ENCODE measurements around the gene DHX36.

The DHX36 gene

GRCh38 chr3:154252759-154253638 is 71.3 kb downstream of the DHX36 start:
- Histone ChIP-seq H3K36me3 (ENCODE audit: insufficient read depth, low read length) (peaks cover 21% of the 10 kb centered on the region), H3K9me3 (ENCODE audit: control insufficient read depth, insufficient read depth, low read length) (no peaks in the 10 kb centered on the region), H3K9ac (ENCODE audit: low read depth, low read length) (no peak overlapping the region), H3K4me1 (ENCODE audit: insufficient read depth, low read length) (peaks cover 6% of the 10 kb centered on the region; the same call in 1 of the 2 replicates)

GRCh38 chr3:154251610-154252009 is 72.7 kb downstream of the DHX36 start:
- Histone ChIP-seq H3K36me3 (ENCODE audit: insufficient read depth, low read length) (peaks cover 21% of the 10 kb centered on the region), H3K4me1 (ENCODE audit: insufficient read depth, low read length) (peaks cover 9% of the 10 kb centered on the region; the same call in 1 of the 2 replicates), H3K9ac (ENCODE audit: low read depth, low read length) (no peak overlapping the region), H3K9me3 (ENCODE audit: control insufficient read depth, insufficient read depth, low read length) (no peaks in the 10 kb centered on the region)

DNA sequence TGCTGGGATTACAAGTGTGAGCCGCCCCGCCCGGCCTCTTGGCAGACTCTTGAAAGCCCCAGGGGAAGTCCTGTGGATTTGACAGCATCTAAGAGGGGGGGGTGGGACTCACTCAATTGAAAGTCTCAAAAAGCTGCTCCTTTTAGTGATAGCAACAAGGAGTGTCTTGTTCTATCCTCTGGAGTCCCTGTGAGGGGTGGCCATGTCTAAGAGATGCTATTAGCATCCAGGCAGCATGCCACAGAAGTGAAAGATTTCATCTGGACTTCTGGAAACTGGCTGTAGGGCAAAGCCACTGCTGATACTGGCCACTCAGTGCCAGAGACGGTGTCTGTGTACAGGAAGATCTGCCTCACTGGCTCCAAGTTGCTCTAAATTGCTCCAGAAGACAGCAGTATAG is 74.0 kb downstream of the DHX36 start:
- Histone ChIP-seq H3K4me1 (ENCODE audit: insufficient read depth, low read length) (peaks cover 9% of the 10 kb centered on the region; the same call in 1 of the 2 replicates), H3K9ac (ENCODE audit: low read depth, low read length) (no peak overlapping the region), H3K36me3 (ENCODE audit: insufficient read depth, low read length) (peaks cover 18% of the 10 kb centered on the region), H3K9me3 (ENCODE audit: control insufficient read depth, insufficient read depth, low read length) (no peaks in the 10 kb centered on the region)

GRCh38 chr3:154247806-154248415 is 76.4 kb downstream of the DHX36 start:
- no peaks in the 10 kb centered on the region for H3K9me3 ChIP-seq (ENCODE audit: control insufficient read depth, insufficient read depth, low read length)
- peaks cover 13% of the 10 kb centered on the region for H3K4me1 ChIP-seq (ENCODE audit: insufficient read depth, low read length)
- peaks cover 9% of the 10 kb centered on the region for H3K36me3 ChIP-seq (ENCODE audit: insufficient read depth, low read length)
- H3K9ac ChIP-seq (ENCODE audit: low read depth, low read length), result no peak overlapping the region

DNA sequence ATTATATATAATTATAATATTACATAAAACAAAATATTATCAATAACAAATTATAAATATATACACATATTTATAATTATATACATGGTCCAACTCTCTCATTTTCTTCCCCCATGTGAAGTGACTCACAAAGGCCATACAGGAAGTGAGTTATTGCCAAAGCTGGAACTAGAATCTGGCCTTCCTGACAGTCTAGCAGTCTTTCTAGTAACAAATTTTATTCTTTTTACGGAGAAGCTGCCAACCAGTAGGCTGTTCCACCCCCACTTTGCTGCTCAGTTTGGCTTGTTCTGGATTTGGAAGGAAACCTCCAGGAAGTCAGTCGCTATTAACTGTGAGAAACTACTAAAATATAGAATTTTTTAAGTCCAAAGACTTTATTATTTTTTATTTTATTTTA is 79.6 kb downstream of the DHX36 start:
- Histone ChIP-seq H3K9me3 (ENCODE audit: control insufficient read depth, insufficient read depth, low read length) (no peaks in the 10 kb centered on the region), H3K36me3 (ENCODE audit: insufficient read depth, low read length) (peaks cover 4% of the 10 kb centered on the region; the same call in 1 of the 2 replicates), H3K9ac (ENCODE audit: low read depth, low read length) (no peak overlapping the region), H3K4me1 (ENCODE audit: insufficient read depth, low read length) (peaks cover 23% of the 10 kb centered on the region)

DNA sequence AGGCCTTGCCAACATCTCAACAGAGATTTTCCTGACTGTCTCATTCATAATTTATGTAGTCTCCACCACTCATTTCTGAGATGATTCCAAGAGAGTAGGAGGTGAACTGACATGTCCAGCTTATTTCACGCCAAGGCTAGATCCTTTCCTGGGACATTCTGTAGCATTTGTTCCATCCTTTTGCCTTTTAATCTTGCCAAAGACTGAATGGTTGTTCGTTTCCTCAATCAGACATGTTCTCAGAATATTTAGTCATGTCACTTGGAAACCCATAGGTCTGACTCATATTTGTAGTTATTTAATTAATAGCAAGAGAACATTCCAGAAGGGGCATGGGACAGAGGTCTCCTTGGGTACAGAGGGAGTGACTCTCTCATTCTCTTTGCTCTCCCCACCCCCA is 80.9 kb downstream of the DHX36 start:
- no peak overlapping the region for H3K9ac ChIP-seq (ENCODE audit: low read depth, low read length)
- H3K4me1 ChIP-seq (ENCODE audit: insufficient read depth, low read length), result peaks cover 23% of the 10 kb centered on the region
- no peaks in the 10 kb centered on the region for H3K9me3 ChIP-seq (ENCODE audit: control insufficient read depth, insufficient read depth, low read length)
- no peaks in the 10 kb centered on the region; the same call in 1 of the 2 replicates for H3K36me3 ChIP-seq (ENCODE audit: insufficient read depth, low read length)

DNA sequence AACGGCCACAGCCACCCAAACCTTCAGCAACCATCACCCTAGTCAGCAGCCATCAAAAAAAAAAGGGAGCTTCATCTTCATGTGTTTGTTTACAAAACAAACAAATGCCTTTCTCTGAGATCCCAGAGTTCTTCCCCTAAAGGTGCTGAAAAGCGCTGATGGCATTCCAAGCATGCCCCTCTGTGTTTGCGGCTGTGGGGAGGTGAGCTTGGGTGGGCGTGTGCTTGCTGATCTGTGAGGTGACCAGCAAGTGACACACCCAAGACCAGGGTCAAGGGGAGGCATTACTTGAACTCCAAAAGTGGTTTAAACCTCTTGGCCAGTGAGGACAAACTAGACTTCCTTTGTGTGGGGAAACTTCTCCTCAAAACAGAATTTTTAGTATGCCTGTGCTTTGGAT is 81.5 kb downstream of the DHX36 start:
- Histone ChIP-seq H3K9me3 (ENCODE audit: control insufficient read depth, insufficient read depth, low read length) (no peaks in the 10 kb centered on the region), H3K4me1 (ENCODE audit: insufficient read depth, low read length) (peaks cover 18% of the 10 kb centered on the region), H3K36me3 (ENCODE audit: insufficient read depth, low read length) (no peaks in the 10 kb centered on the region; the same call in 1 of the 2 replicates), H3K9ac (ENCODE audit: low read depth, low read length) (no peak overlapping the region)

GRCh38 chr3:154241496-154241895 is 82.8 kb downstream of the DHX36 start:
- H3K4me1 ChIP-seq (ENCODE audit: insufficient read depth, low read length), result peaks cover 18% of the 10 kb centered on the region
- H3K36me3 ChIP-seq (ENCODE audit: insufficient read depth, low read length), result no peaks in the 10 kb centered on the region; the same call in 1 of the 2 replicates
- H3K9me3 ChIP-seq (ENCODE audit: control insufficient read depth, insufficient read depth, low read length), result no peaks in the 10 kb centered on the region
- H3K9ac ChIP-seq (ENCODE audit: low read depth, low read length), result no peak overlapping the region

DNA sequence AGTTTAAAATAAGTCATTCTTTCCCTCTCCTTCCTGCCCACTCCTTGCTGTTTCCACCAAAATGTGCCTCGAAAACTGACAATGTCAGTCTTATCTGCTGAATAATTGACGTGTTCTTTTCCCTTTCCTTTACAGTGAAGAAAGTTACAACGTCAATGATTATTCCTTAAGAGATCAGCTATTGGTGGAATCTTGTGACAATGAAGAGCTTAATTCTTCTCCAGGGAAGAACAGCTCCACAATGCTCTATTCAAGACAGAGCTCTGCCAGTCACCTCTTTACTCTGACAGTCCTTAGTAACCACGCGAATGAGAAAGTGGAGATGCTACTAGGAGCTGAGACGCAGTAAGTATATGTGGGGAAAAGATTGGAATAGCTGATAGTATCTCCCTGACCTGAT is 84.1 kb downstream of the DHX36 start:
- H3K9ac ChIP-seq (ENCODE audit: low read depth, low read length), result no peak overlapping the region
- H3K9me3 ChIP-seq (ENCODE audit: control insufficient read depth, insufficient read depth, low read length), result no peaks in the 10 kb centered on the region
- H3K36me3 ChIP-seq (ENCODE audit: insufficient read depth, low read length), result no peaks in the 10 kb centered on the region
- H3K4me1 ChIP-seq (ENCODE audit: insufficient read depth, low read length), result peaks cover 18% of the 10 kb centered on the region

DNA sequence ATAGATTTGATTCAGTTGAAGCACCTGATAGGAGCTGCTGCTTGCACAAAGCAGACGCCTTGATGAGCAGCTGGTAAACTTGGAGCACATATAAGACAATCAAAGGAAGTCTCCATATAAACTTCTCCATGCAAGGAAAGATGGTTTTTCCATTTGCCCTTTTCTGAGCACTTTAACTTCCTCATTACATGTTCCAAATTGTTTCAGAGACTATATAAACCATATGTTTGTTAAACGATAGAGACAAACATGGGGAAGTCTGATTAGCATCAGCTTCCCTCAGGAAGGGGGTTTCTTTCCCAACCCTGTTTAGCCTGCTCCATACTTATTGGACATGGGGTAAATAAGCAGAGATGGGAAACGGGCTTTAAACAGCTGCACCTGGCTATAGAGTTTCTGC is 88.0 kb downstream of the DHX36 start:
- H3K36me3 ChIP-seq (ENCODE audit: insufficient read depth, low read length), result no peaks in the 10 kb centered on the region
- no peaks in the 10 kb centered on the region for H3K9me3 ChIP-seq (ENCODE audit: control insufficient read depth, insufficient read depth, low read length)
- no peaks in the 10 kb centered on the region for H3K4me1 ChIP-seq (ENCODE audit: insufficient read depth, low read length)
- no peak overlapping the region for H3K9ac ChIP-seq (ENCODE audit: low read depth, low read length)

- Histone ChIP-seq H3K9ac (ENCODE audit: low read depth, low read length) (no peak overlapping the region), H3K9me3 (ENCODE audit: control insufficient read depth, insufficient read depth, low read length) (no peaks in the 10 kb centered on the region)
Observed at GRCh38 chr3:154235330-154235729, 89.0 kb downstream of the DHX36 start.

DNA sequence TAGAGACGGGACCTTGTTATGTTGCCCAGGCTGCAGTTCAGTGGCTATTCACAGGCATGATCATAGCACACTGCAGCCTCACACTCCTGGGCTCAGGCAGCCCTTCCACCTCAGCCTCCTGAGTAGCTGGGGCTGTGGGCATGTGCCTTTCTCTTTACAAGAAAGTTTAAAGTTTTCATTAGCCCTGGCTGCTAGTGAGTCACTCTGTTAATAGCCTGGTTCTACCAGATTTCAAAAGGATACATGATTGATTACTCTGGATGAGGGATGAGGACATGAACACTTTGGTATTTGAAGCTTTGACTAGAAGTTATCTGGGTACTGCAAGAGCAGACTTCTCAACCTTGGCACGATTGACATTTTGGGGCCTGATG is 95.1 kb downstream of the DHX36 start:
- no peaks in the 10 kb centered on the region for H3K36me3 ChIP-seq (ENCODE audit: insufficient read depth, low read length)
- peaks cover 10% of the 10 kb centered on the region for H3K4me1 ChIP-seq (ENCODE audit: insufficient read depth, low read length)
- no peak overlapping the region for H3K9ac ChIP-seq (ENCODE audit: low read depth, low read length)
- H3K9me3 ChIP-seq (ENCODE audit: control insufficient read depth, insufficient read depth, low read length), result no peaks in the 10 kb centered on the region

More at GRCh38 chr3:154235330-154235729, 89.0 kb downstream of the DHX36 start:
- Histone ChIP-seq H3K36me3 (ENCODE audit: insufficient read depth, low read length) (no peaks in the 10 kb centered on the region), H3K4me1 (ENCODE audit: insufficient read depth, low read length) (no peaks in the 10 kb centered on the region)

DNA sequence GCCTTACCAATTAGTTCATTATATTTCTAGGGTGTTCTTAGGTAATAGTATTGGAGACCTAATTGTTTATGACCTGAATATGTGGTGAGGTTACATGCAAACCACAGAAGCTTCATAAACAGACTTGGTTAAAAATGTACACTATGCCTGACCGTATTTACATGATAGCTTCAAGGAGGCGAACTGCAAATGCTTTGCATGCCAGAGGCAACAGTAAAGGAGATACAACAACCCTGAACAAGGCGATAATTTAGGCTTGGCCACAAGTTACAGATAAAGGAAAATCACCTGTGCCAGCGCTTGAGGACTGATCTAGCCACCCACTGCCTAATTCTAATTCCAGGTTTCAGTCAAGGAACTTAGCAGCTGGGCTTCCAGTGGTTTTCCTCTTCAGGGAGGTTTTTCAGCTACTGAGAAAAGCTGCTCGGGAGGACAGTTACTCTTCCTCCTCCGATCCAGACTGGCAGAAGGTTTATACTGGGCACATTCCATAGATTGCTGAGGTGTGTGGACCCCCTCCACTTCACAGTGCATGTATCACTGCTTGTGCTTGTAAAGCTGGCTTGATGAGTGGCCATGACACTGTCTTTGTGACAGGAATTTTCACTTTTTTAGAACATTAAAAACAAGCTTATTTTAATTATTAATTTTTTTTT is 95.6 kb downstream of the DHX36 start:
- Histone ChIP-seq H3K9ac (ENCODE audit: low read depth, low read length) (no peak overlapping the region), H3K36me3 (ENCODE audit: insufficient read depth, low read length) (no peaks in the 10 kb centered on the region), H3K4me1 (ENCODE audit: insufficient read depth, low read length) (peaks cover 10% of the 10 kb centered on the region), H3K9me3 (ENCODE audit: control insufficient read depth, insufficient read depth, low read length) (no peaks in the 10 kb centered on the region)

DNA sequence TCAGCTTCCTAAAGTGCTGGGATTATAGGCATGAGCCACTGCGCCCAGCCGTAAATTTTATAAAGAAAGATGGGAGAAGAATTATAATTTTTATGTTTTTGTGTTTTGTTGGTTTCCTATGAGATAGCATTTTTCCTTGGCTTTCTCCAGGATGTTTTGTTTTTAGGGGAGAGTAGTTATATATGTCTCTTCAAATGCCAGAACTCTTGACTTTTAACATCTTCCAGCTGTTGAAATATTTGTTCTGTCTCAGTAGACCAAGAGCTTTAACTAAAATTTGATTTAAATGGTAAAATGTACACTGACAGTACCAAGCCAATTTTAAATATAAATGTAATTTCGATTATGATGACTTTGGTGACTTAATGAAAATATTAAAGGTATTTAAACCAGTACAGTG is 96.8 kb downstream of the DHX36 start:
- Histone ChIP-seq H3K4me1 (ENCODE audit: insufficient read depth, low read length) (peaks cover 10% of the 10 kb centered on the region), H3K9ac (ENCODE audit: low read depth, low read length) (no peak overlapping the region), H3K36me3 (ENCODE audit: insufficient read depth, low read length) (no peaks in the 10 kb centered on the region), H3K9me3 (ENCODE audit: control insufficient read depth, insufficient read depth, low read length) (no peaks in the 10 kb centered on the region)
